ENCODE measurements around the gene PELO.

DNA sequence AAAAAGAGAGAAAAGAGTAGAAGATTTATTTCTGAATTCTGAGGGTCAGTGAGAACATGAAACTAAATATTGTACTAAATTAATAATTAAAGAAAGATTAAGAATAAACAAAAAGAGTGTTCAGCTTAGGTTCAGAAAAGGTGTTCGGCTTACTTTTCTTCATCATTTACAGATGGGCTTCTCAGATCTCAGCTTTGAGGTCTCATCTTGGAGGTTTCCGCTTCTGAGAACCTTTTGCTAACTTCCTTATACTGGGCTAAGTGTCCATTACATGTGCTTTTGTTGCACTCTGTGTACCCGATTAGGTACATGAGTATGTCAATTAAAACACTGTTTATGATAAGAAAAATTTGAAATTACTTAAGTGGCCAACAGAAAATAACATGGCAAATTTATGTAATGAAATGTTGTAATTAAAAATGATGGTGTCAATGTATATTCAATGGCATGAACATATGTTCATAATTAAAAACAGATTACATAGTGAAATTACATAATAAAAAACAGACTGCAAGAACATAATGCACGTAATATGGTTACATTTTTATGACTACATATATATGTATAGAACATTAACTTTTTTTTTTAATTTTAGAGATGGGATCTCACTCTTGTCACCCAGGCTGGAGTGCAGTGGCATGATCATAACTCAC lies 17.3 kb upstream of the PELO start:
- TF ChIP-seq HOXA7 (CRISPR knock-in tag; IDR thresholded peaks at IDR 0.05) (no peak), RFX5 (IDR thresholded peaks at IDR 0.05) (no peak), E2F6 (IDR thresholded peaks at IDR 0.05; ENCODE audit: borderline replicate concordance, low read depth) (no peak), CHD2 (IDR thresholded peaks at IDR 0.05; ENCODE audit: low read length, partially characterized antibody) (no peak), CTCF (IDR thresholded peaks at IDR 0.05) (no peak)
- TF ChIP-seq, protein P1, sequence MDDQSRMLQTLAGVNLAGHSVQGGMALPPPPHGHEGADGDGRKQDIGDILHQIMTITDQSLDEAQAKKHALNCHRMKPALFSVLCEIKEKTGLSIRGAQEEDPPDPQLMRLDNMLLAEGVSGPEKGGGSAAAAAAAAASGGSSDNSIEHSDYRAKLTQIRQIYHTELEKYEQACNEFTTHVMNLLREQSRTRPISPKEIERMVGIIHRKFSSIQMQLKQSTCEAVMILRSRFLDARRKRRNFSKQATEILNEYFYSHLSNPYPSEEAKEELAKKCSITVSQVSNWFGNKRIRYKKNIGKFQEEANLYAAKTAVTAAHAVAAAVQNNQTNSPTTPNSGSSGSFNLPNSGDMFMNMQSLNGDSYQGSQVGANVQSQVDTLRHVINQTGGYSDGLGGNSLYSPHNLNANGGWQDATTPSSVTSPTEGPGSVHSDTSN (IDR thresholded peaks at IDR 0.05), result no peak
